Bronchial epithelial cell (primary cell): Measurements from ENCODE around the gene UBASH3B. TPM values are rescaled to one million over a fixed set of nuclear protein-coding genes. Genes with fewer than 3 reads are reported as not detected.

Experiments used
- DNase-seq: peaks from one replicate; pipeline ENCODE4 v3.0.0-alpha.2; 2010; ENCODE audit warnings: low read depth
- FAIRE-seq: peaks from 2 replicates; lab custom pipeline; 2011; peaks lifted over from hg19 to GRCh38; lab: Jason Lieb, UNC
- H3K27me3 ChIP-seq: 2 replicates; pipeline ENCODE4 v1.5.1; 2011; ENCODE audit warnings: low read length; ENCODE audit not compliant: control insufficient read depth, insufficient read depth
- H3K36me3 ChIP-seq: 2 replicates; pipeline ENCODE4 v1.5.1; 2011; ENCODE audit warnings: low read length; ENCODE audit not compliant: control insufficient read depth, insufficient read depth
- H3K4me3 ChIP-seq: 2 replicates; pipeline ENCODE4 v1.5.1; 2011; ENCODE audit warnings: mild to moderate bottlenecking, low read depth, low read length, control low read depth
- CTCF ChIP-seq: IDR thresholded peaks from 2 replicates; pipeline ENCODE4 v1.5.1; 2011; ENCODE audit warnings: mild to moderate bottlenecking, moderate library complexity, low read length, control low read depth, inconsistent platforms; ENCODE audit not compliant: insufficient read depth, severe bottlenecking
- total RNA-seq: library from RNA; depleted of rRNA; stranded (reverse); fragments of >200 nt; gene quantifications from 2 replicates; pipeline ENCODE4 v1.2.1, GENCODE V29; 2014

The UBASH3B gene
- total RNA-seq, 1 donor from 2014 or later = 10.0 TPM

DNA sequence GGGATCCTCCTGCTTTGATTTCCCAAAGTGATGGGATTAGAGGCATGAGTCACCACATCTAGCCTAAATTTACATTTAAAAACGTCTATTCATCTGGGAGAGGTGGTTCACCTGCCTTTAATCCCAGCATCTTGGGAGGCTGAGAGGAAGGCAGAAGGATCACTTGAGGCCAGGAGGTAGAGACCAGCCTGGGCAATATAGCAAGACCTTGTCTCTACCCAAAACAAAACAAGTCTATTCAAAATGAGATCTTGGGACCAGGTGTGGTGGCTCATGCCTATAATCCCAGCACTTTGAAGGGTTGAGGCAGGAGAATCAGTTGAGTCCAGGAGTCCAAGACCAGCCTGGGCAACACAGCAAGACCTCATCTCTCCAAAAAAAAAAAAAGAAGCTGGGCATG lies 4.9 kb upstream of the UBASH3B start:
- DNase-seq (no peak), FAIRE-seq (no peak)
- TF ChIP-seq CTCF = no peak
- Histone ChIP-seq H3K27me3 (no peaks in the 10 kb centered on the region), H3K36me3 (no peaks in the 10 kb centered on the region), H3K4me3 (no peak overlapping the region)

GRCh38 chr11:122652495-122652894 lies 3.0 kb upstream of the UBASH3B start:
- Histone ChIP-seq H3K27me3 (no peaks in the 10 kb centered on the region), H3K4me3 (no peak overlapping the region), H3K36me3 (no peaks in the 10 kb centered on the region)
- no peak for FAIRE-seq
- TF ChIP-seq CTCF = no peak
- DNase-seq = no peak

- Histone ChIP-seq H3K27me3 (no peaks in the 10 kb centered on the region), H3K4me3 (no peak overlapping the region), H3K36me3 (no peaks in the 10 kb centered on the region)
- DNase-seq (peak; percentile 32), FAIRE-seq (no peak)
- TF ChIP-seq CTCF = no peak
Observed at GRCh38 chr11:122653916-122654585, 1.5 kb upstream of the UBASH3B start.

- peak overlapping the region; percentile 86 for H3K4me3 ChIP-seq
- DNase-seq (peak; percentile 44), FAIRE-seq (no peak)
- no peaks in the 10 kb centered on the region for H3K36me3 ChIP-seq
- TF ChIP-seq CTCF = no peak
- no peaks in the 10 kb centered on the region for H3K27me3 ChIP-seq
Observed at GRCh38 chr11:122656073-122656630, 630 bp downstream of the UBASH3B start.

DNA sequence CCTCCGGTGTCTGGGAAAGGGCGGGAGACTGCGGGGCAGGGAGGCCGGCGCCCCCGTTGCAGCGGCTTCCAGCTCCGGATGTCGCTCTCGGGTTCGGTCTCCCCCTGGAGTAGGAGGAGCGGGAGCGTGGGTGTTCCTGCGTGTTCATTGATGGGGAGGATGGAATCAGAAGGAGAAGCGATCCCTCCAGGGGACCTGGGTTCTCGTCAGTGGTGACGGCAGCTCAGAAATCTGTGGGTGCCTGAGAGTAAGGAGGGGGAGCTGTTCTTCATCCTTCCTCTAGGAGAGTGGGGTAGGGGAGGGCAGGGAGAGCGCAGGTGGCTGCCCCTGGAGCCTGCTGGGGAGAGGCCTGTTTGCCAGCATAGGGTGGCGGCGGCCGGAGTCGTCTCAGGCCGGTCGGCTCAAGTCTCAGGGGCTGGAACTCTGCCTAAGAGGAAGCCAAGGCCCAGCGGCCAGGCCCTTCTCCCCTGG lies 1.1 kb downstream of the UBASH3B start:
- peak overlapping the region; percentile 86 for H3K4me3 ChIP-seq
- FAIRE-seq = no peak
- peak; percentile 9 for TF ChIP-seq CTCF
- no peaks in the 10 kb centered on the region for H3K27me3 ChIP-seq
- no peaks in the 10 kb centered on the region for H3K36me3 ChIP-seq
- peak; percentile 33 for DNase-seq
